HEK293 (cell line): Measurements from ENCODE around the gene ESR1.

Experiments used
- CTCF ChIA-PET: fragments of 350-600 bp; formaldehyde crosslinking; extraction: SDS; loops from one replicate; lab custom pipeline; 2021; ENCODE audit warnings: antibody characterized with exemption; lab: Yijun Ruan, JAX
- POLR2A ChIA-PET: fragments of 300-600 bp; formaldehyde crosslinking; extraction: SDS; loops from one replicate; lab custom pipeline; 2020; ENCODE audit warnings: antibody characterized with exemption, inconsistent platforms; lab: Yijun Ruan, JAX
- H3K27ac ChIP-seq: fragments of 200-500 bp; sonication (Bioruptor generic); 2 replicates; pipeline ENCODE4 v1.5.1; 2014; ENCODE audit warnings: low read depth, low read length, control low read depth, inconsistent platforms; ENCODE audit errors: extremely low read depth
- H3K36me3 ChIP-seq, 2 experiments: fragments of 200-500 bp in 1 of 2; sonication (Bioruptor generic) in 1 of 2; 1 replicate in 1 of 2; 2 replicates in 1 of 2; pipeline ENCODE4 v1.5.1; 2014 to 2017; ENCODE audit warnings: inconsistent platforms in 2 of 2, low read length in 2 of 2; ENCODE audit not compliant: control insufficient read depth in 2 of 2, insufficient read depth in 1 of 2
- H3K4me1 ChIP-seq: fragments of 200-500 bp; sonication (Bioruptor generic); 2 replicates; pipeline ENCODE4 v1.5.1; 2014; ENCODE audit warnings: mild to moderate bottlenecking, low read length, inconsistent platforms; ENCODE audit not compliant: control insufficient read depth, insufficient read depth
- H3K4me3 ChIP-seq: 2 replicates; pipeline ENCODE4 v1.5.1; 2011; ENCODE audit warnings: low read depth, mild to moderate bottlenecking, control low read depth, low read length, moderate library complexity
- H3K9me3 ChIP-seq: fragments of 200-500 bp; sonication (Bioruptor generic); 2 replicates; pipeline ENCODE4 v1.5.1; 2014; ENCODE audit warnings: low read depth, low read length, inconsistent platforms; ENCODE audit not compliant: control insufficient read depth, insufficient read depth
- BCL6B ChIP-seq: fragments of 450-650 bp; formaldehyde crosslinking; IDR thresholded peaks from 2 replicates; pipeline ENCODE4 v1.5.1; 2017; ENCODE audit warnings: missing biosample characterization, missing genetic modification characterization
- ELK4 ChIP-seq: IDR thresholded peaks from 2 replicates; pipeline ENCODE4 v1.6.1; 2011; ENCODE audit warnings: mild to moderate bottlenecking, low read depth, low read length, borderline replicate concordance
- FEZF1 ChIP-seq: fragments of 450-650 bp; formaldehyde crosslinking; IDR thresholded peaks from 2 replicates; pipeline ENCODE4 v1.5.1; 2016; ENCODE audit warnings: missing biosample characterization, missing genetic modification characterization
- PRDM2 ChIP-seq: fragments of 450-650 bp; formaldehyde crosslinking; IDR thresholded peaks from 2 replicates; pipeline ENCODE4 v1.5.1; 2016; ENCODE audit warnings: missing biosample characterization, missing genetic modification characterization, borderline replicate concordance
- SCRT1 ChIP-seq: fragments of 450-650 bp; formaldehyde crosslinking; IDR thresholded peaks from 2 replicates; pipeline ENCODE4 v1.5.1; 2016; ENCODE audit warnings: missing biosample characterization, missing genetic modification characterization, borderline replicate concordance
- SCRT2 ChIP-seq: fragments of 450-650 bp; formaldehyde crosslinking; IDR thresholded peaks from 2 replicates; pipeline ENCODE4 v1.5.1; 2016; ENCODE audit warnings: missing biosample characterization, missing genetic modification characterization
- TCF7L2 ChIP-seq: IDR thresholded peaks from 2 replicates; pipeline ENCODE4 v1.6.1; 2011; ENCODE audit warnings: low read depth, mild to moderate bottlenecking, inconsistent platforms, low read length, moderate library complexity, borderline replicate concordance
- WT1 ChIP-seq: fragments of 450-650 bp; formaldehyde crosslinking; IDR thresholded peaks from 2 replicates; pipeline ENCODE4 v1.5.1; 2016; ENCODE audit warnings: missing biosample characterization, missing genetic modification characterization
- ZBTB20 ChIP-seq: fragments of 450-650 bp; formaldehyde crosslinking; IDR thresholded peaks from 2 replicates; pipeline ENCODE4 v1.5.1; 2016; ENCODE audit warnings: missing biosample characterization, missing genetic modification characterization
- ZBTB49 ChIP-seq: fragments of 450-650 bp; formaldehyde crosslinking; IDR thresholded peaks from 2 replicates; pipeline ENCODE4 v1.5.1; 2016; ENCODE audit warnings: missing biosample characterization, missing genetic modification characterization, low read depth
- ZFP3 ChIP-seq: fragments of 450-650 bp; formaldehyde crosslinking; IDR thresholded peaks from 2 replicates; pipeline ENCODE4 v1.5.1; 2016; ENCODE audit warnings: low read depth, missing biosample characterization, missing genetic modification characterization
- ZNF184 ChIP-seq: fragments of 450-650 bp; IDR thresholded peaks from 2 replicates; pipeline ENCODE4 v1.5.1; 2018; ENCODE audit warnings: missing biosample characterization, mild to moderate bottlenecking, missing genetic modification characterization
- ZNF23 ChIP-seq: fragments of 450-650 bp; formaldehyde crosslinking; IDR thresholded peaks from 2 replicates; pipeline ENCODE4 v1.5.1; 2016; ENCODE audit warnings: missing biosample characterization, missing genetic modification characterization, borderline replicate concordance
- ZNF239 ChIP-seq: fragments of 450-650 bp; formaldehyde crosslinking; IDR thresholded peaks from 2 replicates; pipeline ENCODE4 v1.5.1; 2016; ENCODE audit warnings: missing biosample characterization, missing genetic modification characterization
- ZNF248 ChIP-seq: fragments of 450-650 bp; formaldehyde crosslinking; IDR thresholded peaks from 2 replicates; pipeline ENCODE4 v1.5.1; 2017; ENCODE audit warnings: missing biosample characterization, missing genetic modification characterization
- ZNF324 ChIP-seq: fragments of 450-650 bp; formaldehyde crosslinking; IDR thresholded peaks from 2 replicates; pipeline ENCODE4 v1.5.1; 2016; ENCODE audit warnings: missing biosample characterization, missing genetic modification characterization
- ZNF394 ChIP-seq: fragments of 450-650 bp; formaldehyde crosslinking; IDR thresholded peaks from 2 replicates; pipeline ENCODE4 v1.5.1; 2016; ENCODE audit warnings: missing biosample characterization, missing genetic modification characterization, mild to moderate bottlenecking, moderate library complexity, borderline replicate concordance
- ZNF416 ChIP-seq: fragments of 450-650 bp; formaldehyde crosslinking; IDR thresholded peaks from 2 replicates; pipeline ENCODE4 v1.5.1; 2016; ENCODE audit warnings: missing biosample characterization, missing genetic modification characterization
- ZNF423 ChIP-seq: fragments of 450-650 bp; formaldehyde crosslinking; IDR thresholded peaks from 2 replicates; pipeline ENCODE4 v1.5.1; 2016; ENCODE audit warnings: missing biosample characterization, missing genetic modification characterization
- ZNF433 ChIP-seq: fragments of 450-650 bp; formaldehyde crosslinking; IDR thresholded peaks from 2 replicates; pipeline ENCODE4 v1.5.1; 2016; ENCODE audit warnings: missing biosample characterization, missing genetic modification characterization, low read depth
- ZNF48 ChIP-seq: fragments of 450-650 bp; formaldehyde crosslinking; IDR thresholded peaks from 2 replicates; pipeline ENCODE4 v1.5.1; 2016; ENCODE audit warnings: missing biosample characterization, missing genetic modification characterization
- ZNF530 ChIP-seq: fragments of 450-650 bp; formaldehyde crosslinking; IDR thresholded peaks from 2 replicates; pipeline ENCODE4 v1.5.1; 2016; ENCODE audit warnings: low read depth, missing biosample characterization, missing genetic modification characterization
- ZNF585B ChIP-seq: fragments of 450-650 bp; formaldehyde crosslinking; IDR thresholded peaks from 2 replicates; pipeline ENCODE4 v1.5.1; 2016; ENCODE audit warnings: missing biosample characterization, missing genetic modification characterization
- ZNF623 ChIP-seq: fragments of 450-650 bp; formaldehyde crosslinking; IDR thresholded peaks from 2 replicates; pipeline ENCODE4 v1.5.1; 2016; ENCODE audit warnings: missing biosample characterization, missing genetic modification characterization
- ZNF660 ChIP-seq: fragments of 450-650 bp; IDR thresholded peaks from 2 replicates; pipeline ENCODE4 v1.5.1; 2018; ENCODE audit warnings: missing biosample characterization, mild to moderate bottlenecking, missing genetic modification characterization
- ZNF670 ChIP-seq: fragments of 450-650 bp; formaldehyde crosslinking; IDR thresholded peaks from 2 replicates; pipeline ENCODE4 v1.5.1; 2016; ENCODE audit warnings: missing biosample characterization, missing genetic modification characterization, low read depth
- ZNF791 ChIP-seq: fragments of 450-650 bp; formaldehyde crosslinking; IDR thresholded peaks from 2 replicates; pipeline ENCODE4 v1.5.1; 2016; ENCODE audit warnings: missing biosample characterization, missing genetic modification characterization
- ZSCAN16 ChIP-seq: fragments of 450-650 bp; formaldehyde crosslinking; IDR thresholded peaks from 2 replicates; pipeline ENCODE4 v1.5.1; 2016; ENCODE audit warnings: missing biosample characterization, missing genetic modification characterization

The ESR1 gene

GRCh38 chr6:151959086-151959485 is 151.6 kb downstream of the ESR1 start:
- H3K4me1 ChIP-seq = no peaks in the 10 kb centered on the region
- no peak overlapping the region for H3K4me3 ChIP-seq
- no peak for TF ChIP-seq WT1 (tag by site-specific recombination)
- no peak for TF ChIP-seq ZNF239 (tag by site-specific recombination)
- TF ChIP-seq ZNF248 (tag by site-specific recombination) = no peak
- no peak for TF ChIP-seq ZNF585B
- TF ChIP-seq ZNF791 = no peak
- TF ChIP-seq ZNF423 (tag by site-specific recombination) = no peak
- TF ChIP-seq ZNF670 (tag by site-specific recombination) = no peak
- TF ChIP-seq ZFP3 = no peak
- TF ChIP-seq TCF7L2 = no peak
- TF ChIP-seq PRDM2 = no peak
- no peak for TF ChIP-seq ZNF433 (tag by site-specific recombination)
- no peak for TF ChIP-seq ZNF324 (tag by site-specific recombination)
- no peak for TF ChIP-seq ZNF23 (tag by site-specific recombination)
- no peak for TF ChIP-seq ZSCAN16 (tag by site-specific recombination)
- TF ChIP-seq, all 188 proteins: peak for 0
- Histone ChIP-seq H3K36me3 (no peaks in the 10 kb centered on the region), H3K27ac (no peak overlapping the region), H3K9me3 (no peaks in the 10 kb centered on the region)
- ChIA-PET POLR2A (no interaction called here), CTCF (interaction anchor here (0.6 to 0.8 kb wide), 3 partner anchors 14 to 1539 kb away, joined by 3 to 4 read pairs (median 4); no protein-coding TSS in a partner anchor)

GRCh38 chr6:151961809-151962208 is 154.3 kb downstream of the ESR1 start:
- Histone ChIP-seq H3K4me1 (no peaks in the 10 kb centered on the region), H3K4me3 (no peak overlapping the region), H3K9me3 (no peaks in the 10 kb centered on the region), H3K27ac (no peak overlapping the region), H3K36me3 (no peaks in the 10 kb centered on the region)
- ChIA-PET POLR2A (no interaction called here), CTCF (no interaction called here)
- TF ChIP-seq ZNF184 (tag by site-specific recombination) (no peak), SCRT1 (tag by site-specific recombination) (no peak), ZNF660 (tag by site-specific recombination) (no peak), SCRT2 (tag by site-specific recombination) (no peak), ZBTB49 (tag by site-specific recombination) (no peak), ELK4 (no peak), FEZF1 (tag by site-specific recombination) (no peak), ZNF623 (no peak), ZNF530 (tag by site-specific recombination) (no peak), ZNF791 (no peak), ZBTB20 (tag by site-specific recombination) (no peak), ZNF416 (tag by site-specific recombination) (no peak), ZNF48 (tag by site-specific recombination) (no peak), BCL6B (tag by site-specific recombination) (no peak), ZNF394 (tag by site-specific recombination) (no peak)
